HPDE6-E6E7 (cell line): ENCODE data around the gene UBXN1.

Source experiments
- DNase-seq: peaks from one replicate; pipeline ENCODE4 v3.0.0; 2011; ENCODE audit warnings: missing footprints; ENCODE audit errors: extremely low spot score

UBXN1 gene

GRCh38 chr11:62678770-62679696 lies at the start of gene UBXN1:
UBXN1 (minus strand) TSS chr11:62679073; CDS start chr11:62678923, 150 bp downstream.
- peak; percentile 82 for DNase-seq

GRCh38 chr11:62728171-62728988 lies 49.5 kb upstream of the UBXN1 start, which contains the start of gene TTC9C:
TTC9C (plus strand) TSS chr11:62728486; CDS start chr11:62728849, 363 bp downstream.
- peak; percentile 84 for DNase-seq

- peak; percentile 85 for DNase-seq
These were observed 48.9 kb upstream of the UBXN1 start for GRCh38 chr11:62727872-62728170.

- DNase-seq, result peak; percentile 97
These were observed 48.4 kb upstream of the UBXN1 start, which contains the start of gene HNRNPUL2 for GRCh38 chr11:62727165-62727871. HNRNPUL2 (minus strand) TSS chr11:62727457; CDS start chr11:62727156, 301 bp downstream.

- no peak for DNase-seq
These were observed 48.0 kb upstream of the UBXN1 start for GRCh38 chr11:62726915-62727164.

GRCh38 chr11:62726156-62726914 lies 47.5 kb upstream of the UBXN1 start:
- no peak for DNase-seq

- DNase-seq, result no peak
These were observed 46.8 kb upstream of the UBXN1 start for GRCh38 chr11:62725646-62726045.

GRCh38 chr11:62724171-62724570 lies 45.3 kb upstream of the UBXN1 start:
- DNase-seq, result no peak

GRCh38 chr11:62721994-62722393 lies 43.1 kb upstream of the UBXN1 start:
- DNase-seq, result no peak

GRCh38 chr11:62719302-62719978 lies 40.6 kb upstream of the UBXN1 start:
- no peak for DNase-seq

GRCh38 chr11:62716816-62717215 lies 37.9 kb upstream of the UBXN1 start:
- DNase-seq, result no peak

GRCh38 chr11:62716206-62716605 lies 37.3 kb upstream of the UBXN1 start:
- DNase-seq, result no peak

GRCh38 chr11:62715150-62716130 lies 36.6 kb upstream of the UBXN1 start:
- DNase-seq, result no peak

- DNase-seq, result no peak
These were observed 34.5 kb upstream of the UBXN1 start for GRCh38 chr11:62713343-62713742.

- no peak for DNase-seq
These were observed 34.0 kb upstream of the UBXN1 start for GRCh38 chr11:62712861-62713260.

GRCh38 chr11:62712276-62712812 lies 33.5 kb upstream of the UBXN1 start:
- DNase-seq, result no peak

GRCh38 chr11:62710001-62710345 lies 31.1 kb upstream of the UBXN1 start:
- no peak for DNase-seq

- peak; percentile 88 for DNase-seq
These were observed 30.6 kb upstream of the UBXN1 start for GRCh38 chr11:62709247-62710000.

- no peak for DNase-seq
These were observed 29.9 kb upstream of the UBXN1 start for GRCh38 chr11:62708793-62709192.
